ENCODE results near the gene ENTREP1.

DNA sequence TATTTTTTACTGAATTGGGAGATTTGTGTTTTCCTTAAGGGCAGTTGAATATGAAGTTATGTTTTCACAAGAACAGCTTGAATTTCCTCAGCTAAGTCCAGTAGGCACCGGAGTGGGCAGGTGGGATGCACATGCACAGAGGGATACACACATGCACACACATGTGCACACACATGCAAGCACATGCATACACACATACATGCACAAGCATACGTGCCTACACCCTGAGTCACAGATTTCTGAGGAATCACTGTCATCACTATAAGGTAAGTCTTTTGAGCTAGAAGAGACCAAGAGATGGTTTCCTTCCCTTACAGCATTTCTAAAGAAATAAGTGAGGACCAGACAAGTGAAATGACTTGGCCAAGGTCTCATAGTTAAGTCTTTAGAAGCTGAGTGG, 8.7 kb downstream of the ENTREP1 start:
- TF ChIP-seq ZFP3 (CRISPR knock-in tag; IDR thresholded peaks at IDR 0.05): no peak
- TF ChIP-seq, protein P1, sequence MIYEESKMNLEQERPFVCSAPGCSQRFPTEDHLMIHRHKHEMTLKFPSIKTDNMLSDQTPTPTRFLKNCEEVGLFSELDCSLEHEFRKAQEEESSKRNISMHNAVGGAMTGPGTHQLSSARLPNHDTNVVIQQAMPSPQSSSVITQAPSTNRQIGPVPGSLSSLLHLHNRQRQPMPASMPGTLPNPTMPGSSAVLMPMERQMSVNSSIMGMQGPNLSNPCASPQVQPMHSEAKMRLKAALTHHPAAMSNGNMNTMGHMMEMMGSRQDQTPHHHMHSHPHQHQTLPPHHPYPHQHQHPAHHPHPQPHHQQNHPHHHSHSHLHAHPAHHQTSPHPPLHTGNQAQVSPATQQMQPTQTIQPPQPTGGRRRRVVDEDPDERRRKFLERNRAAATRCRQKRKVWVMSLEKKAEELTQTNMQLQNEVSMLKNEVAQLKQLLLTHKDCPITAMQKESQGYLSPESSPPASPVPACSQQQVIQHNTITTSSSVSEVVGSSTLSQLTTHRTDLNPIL (CRISPR knock-in tag; IDR thresholded peaks at IDR 0.05; ENCODE audit: low read depth): no peak
- TF ChIP-seq ESRRG (CRISPR knock-in tag; IDR thresholded peaks at IDR 0.05): no peak
- TF ChIP-seq ARNTL (CRISPR knock-in tag; IDR thresholded peaks at IDR 0.05; ENCODE audit: borderline replicate concordance, low read depth): no peak
- TF ChIP-seq, protein P2, sequence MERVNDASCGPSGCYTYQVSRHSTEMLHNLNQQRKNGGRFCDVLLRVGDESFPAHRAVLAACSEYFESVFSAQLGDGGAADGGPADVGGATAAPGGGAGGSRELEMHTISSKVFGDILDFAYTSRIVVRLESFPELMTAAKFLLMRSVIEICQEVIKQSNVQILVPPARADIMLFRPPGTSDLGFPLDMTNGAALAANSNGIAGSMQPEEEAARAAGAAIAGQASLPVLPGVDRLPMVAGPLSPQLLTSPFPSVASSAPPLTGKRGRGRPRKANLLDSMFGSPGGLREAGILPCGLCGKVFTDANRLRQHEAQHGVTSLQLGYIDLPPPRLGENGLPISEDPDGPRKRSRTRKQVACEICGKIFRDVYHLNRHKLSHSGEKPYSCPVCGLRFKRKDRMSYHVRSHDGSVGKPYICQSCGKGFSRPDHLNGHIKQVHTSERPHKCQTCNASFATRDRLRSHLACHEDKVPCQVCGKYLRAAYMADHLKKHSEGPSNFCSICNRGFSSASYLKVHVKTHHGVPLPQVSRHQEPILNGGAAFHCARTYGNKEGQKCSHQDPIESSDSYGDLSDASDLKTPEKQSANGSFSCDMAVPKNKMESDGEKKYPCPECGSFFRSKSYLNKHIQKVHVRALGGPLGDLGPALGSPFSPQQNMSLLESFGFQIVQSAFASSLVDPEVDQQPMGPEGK (CRISPR knock-in tag; IDR thresholded peaks at IDR 0.05; ENCODE audit: borderline replicate concordance): no peak
- TF ChIP-seq, protein P3, sequence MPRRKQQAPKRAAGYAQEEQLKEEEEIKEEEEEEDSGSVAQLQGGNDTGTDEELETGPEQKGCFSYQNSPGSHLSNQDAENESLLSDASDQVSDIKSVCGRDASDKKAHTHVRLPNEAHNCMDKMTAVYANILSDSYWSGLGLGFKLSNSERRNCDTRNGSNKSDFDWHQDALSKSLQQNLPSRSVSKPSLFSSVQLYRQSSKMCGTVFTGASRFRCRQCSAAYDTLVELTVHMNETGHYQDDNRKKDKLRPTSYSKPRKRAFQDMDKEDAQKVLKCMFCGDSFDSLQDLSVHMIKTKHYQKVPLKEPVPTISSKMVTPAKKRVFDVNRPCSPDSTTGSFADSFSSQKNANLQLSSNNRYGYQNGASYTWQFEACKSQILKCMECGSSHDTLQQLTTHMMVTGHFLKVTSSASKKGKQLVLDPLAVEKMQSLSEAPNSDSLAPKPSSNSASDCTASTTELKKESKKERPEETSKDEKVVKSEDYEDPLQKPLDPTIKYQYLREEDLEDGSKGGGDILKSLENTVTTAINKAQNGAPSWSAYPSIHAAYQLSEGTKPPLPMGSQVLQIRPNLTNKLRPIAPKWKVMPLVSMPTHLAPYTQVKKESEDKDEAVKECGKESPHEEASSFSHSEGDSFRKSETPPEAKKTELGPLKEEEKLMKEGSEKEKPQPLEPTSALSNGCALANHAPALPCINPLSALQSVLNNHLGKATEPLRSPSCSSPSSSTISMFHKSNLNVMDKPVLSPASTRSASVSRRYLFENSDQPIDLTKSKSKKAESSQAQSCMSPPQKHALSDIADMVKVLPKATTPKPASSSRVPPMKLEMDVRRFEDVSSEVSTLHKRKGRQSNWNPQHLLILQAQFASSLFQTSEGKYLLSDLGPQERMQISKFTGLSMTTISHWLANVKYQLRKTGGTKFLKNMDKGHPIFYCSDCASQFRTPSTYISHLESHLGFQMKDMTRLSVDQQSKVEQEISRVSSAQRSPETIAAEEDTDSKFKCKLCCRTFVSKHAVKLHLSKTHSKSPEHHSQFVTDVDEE (CRISPR knock-in tag; IDR thresholded peaks at IDR 0.05): no peak
